GM18498 (cell line): ENCODE results near the gene CACNA1I.

Experiments
- ATAC-seq: cut with Tn5 transposase; IDR thresholded peaks from one replicate; pipeline ENCODE4 v1.9.1; 2021; ENCODE audit warnings: mild to moderate bottlenecking, moderate library complexity; ENCODE audit not compliant: unreplicated experiment

Gene CACNA1I

DNA sequence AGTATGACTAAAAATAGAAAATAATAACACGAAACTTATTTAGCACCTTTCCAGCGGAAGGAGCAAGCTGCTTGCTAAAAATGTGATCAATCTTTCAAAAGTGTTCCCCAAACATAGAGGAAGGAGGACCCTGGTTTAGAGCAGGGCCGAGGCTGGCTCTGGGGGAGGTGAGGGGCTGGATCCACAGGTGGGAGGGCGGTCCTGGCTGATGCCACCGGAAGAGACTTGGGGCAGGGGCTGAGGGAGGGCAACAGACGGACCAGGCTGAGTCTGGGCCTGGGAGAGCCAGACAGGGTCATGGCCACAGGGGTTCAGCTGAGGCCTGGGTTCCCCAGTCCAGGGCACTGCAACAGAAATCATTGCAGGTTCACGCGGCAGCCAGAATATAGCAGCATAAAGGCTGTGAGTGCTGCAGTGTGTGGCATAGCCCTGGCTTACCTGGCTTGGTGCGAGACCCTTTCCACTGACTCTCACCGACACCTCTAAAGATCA lies 143.3 kb downstream of the CACNA1I start:
- no peak for ATAC-seq

DNA sequence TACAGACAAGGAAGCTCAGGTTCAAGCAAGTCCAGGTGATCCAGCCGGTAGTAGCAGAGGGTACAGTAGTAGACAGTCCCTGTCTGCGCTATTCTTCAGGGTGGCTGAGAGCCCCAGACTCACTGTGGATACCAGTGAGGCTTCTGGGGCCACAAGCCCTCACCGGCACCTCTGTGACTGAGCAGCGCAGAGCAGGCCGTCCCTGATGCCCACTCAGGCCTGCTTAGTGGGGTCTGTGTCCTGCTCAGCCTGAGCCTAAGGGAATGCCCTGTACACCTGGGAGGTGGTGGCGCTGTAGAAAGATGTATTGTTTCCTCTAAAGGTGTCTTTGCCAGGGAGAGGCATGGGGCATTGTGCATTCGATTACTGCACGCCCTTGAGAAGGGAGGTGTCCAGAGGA lies 143.8 kb downstream of the CACNA1I start:
- no peak for ATAC-seq

DNA sequence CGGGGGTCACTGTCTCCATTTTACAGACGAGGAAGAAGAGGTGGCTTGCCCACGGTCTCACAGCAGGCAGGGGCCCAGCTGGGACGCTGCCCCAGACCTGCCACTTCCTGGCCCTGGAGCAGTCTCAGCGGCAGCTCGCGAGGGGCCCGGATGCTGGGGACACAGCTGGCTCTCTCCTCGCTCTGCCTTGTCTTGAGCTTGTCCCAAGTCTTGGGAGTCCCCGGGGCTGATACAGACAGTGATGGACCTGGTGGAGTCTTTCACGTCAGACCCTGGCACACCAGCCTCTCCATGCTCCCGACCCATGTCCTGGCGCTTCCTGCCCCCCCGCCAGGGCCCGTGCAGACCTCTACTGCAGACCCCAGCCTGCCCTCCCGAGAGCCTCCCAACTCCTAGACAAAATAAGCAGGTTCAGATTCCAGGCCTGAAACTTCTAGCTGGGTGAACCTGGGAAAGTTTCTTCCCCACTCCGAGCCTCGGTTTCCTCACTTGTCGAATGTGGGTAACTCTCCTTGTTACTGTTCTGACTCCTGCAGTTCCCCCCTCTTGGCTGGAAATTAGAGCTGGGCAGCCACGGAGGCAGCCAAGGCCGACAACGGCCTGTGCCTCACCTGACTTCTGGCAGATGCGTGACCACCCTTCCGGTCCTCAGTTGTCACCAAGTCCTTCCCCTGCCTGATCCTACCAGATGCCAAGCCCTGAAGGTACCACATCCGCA lies 145.4 kb downstream of the CACNA1I start:
- no peak for ATAC-seq

DNA sequence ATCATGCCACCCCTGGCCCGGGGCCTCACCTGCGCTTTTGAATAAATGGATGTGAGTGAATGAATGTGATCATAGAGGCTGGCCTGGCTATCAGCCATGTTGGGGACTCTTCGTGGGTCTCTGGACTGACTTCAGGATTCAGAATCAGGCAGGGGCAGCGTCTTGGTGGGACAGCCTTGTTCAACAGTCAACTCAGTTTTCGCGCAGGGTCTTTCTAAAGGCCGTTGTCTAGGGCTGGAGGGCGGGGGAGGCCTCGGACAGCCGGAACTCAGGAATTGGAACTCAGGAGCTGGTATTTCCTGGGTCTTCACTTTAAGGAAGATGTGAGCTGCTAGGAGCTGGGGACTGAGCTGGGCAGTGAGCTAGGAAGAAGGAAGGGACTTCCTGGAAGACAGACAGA lies 146.0 kb downstream of the CACNA1I start:
- ATAC-seq, result no peak

DNA sequence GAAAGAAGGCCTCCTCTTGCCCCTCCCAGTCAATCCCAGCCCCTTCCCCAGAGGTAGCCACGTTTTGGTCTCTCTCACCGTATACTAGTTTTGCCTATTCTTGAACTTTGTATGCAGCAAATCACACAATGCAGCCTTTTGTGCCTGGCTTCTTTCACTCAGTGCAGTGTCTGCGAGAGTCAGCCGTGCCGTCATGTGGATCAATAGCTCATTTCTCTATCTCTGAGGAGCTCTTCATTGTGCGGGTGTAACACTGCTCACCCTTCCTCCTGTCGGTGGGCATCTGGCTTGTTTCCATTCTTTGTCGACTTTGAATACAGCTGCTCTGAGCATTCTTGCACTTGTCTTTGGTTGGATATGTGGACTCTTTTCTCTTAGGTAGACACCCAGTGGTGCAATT lies 146.5 kb downstream of the CACNA1I start:
- ATAC-seq, result no peak

DNA sequence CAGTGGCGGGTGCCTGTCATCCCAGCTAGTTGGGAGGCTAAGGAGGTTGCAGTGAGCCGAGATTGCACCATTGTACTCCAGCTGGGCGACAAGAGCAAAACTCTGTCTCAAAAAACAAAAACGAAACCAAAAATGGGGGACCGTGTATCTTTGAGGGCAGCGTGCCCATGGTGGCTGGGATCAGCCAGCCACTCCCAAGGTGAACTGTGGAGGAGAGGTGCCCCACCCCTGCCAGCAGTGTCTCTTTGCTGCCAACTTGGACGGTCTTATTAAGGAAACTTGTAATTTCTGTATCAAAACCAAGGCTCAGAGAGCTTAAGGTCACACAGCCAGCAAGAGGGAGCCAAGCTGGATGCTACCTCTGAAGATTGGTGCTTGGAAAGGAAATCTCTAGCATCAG lies 147.7 kb downstream of the CACNA1I start:
- no peak for ATAC-seq

DNA sequence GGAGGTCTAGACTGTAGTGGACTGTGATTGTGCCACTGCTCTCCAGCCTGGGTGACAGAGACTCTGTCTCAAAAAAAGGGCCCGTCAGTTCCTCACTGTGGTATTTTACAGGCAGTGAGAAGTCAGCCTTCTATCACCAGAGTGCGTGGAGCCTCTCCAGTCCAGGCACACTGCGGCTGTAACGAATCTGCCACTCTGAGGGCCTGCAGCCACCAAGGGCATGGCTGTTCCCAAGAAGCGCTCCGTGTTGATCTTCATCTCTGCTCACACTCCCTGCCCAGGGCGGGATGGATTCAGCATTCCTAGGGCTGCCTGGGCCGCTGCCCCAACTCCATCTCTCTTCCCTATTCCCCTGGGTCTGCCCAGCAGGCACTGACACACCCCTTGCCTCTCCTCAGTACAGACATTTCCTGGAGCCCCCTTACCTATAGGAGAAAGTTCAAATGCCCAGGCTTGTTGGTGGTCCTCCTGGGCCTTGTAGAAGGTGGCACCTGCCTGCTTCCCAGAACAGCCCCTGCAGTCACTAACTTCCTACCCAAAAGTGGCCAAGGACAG lies 148.4 kb downstream of the CACNA1I start:
- ATAC-seq, result no peak

DNA sequence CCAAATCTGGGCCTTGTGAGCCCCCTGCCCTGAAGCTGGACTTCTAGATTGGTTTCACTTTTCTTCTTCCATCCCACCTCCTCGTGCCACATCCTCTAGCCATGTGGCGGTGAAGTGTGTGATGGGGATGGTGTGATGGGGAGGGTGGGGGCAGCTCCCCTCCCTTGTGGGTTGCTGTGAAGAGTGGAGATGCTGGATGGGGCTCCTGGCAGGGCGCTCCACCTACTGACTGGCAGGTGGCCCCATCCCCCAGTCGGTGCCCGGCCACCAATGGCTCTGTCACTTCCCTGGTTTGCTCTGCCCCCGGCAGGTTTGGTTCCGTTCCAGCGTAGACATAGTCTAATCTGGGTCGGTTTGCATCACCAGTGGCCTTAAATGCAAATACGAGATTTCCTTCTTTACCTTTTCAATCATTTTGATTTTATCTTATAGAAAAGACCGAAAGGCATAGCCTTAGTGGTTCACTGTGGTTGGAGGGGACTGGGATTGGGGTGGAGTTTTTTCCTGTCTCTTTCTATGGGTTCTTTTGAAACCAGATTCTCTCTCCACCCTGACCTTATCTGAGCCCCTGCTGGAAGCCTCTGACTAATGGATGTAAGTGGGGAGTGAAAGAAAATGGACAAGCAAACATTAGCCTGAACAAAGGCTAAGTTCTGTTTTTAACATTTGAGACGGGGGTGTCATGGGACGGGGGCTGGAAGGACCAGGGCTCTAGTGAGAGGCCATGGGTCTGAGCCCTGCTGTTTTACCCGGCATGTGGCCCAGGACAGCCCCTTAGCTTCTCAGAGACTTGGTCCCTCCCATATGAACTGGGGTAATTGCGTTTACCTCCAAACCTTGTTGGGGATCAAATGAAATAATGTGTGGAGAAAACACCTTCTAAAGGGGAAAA lies 149.3 kb downstream of the CACNA1I start:
- ATAC-seq, result no peak

DNA sequence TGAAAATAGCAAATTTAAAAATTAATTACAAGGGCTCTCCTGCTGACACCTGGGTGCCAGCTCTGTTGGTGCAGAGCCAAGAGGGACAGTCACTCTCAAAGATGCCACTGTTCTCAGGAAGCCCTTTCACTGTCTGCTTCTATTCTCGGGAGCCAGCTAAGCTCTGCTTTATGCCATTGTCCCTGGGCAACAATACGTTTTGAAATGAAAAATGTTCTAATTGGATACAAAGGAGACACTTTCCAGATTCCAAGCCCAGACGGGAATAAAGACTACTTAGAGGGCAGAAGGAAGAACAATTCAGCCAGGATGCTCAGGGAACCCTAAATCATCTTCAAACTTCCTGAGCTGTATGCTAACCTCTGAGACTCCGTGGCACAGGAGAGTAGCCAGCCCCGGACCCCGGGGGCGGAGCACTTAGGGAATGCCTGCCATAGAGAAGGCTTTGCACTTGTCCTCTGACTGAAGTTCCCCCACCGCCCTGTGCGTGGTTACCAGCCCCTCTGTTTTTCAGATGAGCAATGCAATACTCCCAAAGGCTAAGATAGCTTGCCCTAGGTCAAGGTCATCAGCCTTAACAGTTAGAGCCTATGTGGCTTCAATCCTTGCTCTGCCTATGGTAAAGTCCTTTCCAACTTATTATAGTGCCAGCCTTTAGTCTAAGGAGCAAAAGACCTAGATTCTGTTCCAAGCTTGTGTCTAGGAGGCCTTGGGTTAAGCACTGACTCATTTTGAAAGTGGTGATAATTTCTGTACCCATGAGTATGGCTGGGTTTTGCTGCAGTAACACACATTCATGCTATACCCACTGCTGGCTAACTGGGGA lies 150.9 kb downstream of the CACNA1I start:
- ATAC-seq, result no peak

DNA sequence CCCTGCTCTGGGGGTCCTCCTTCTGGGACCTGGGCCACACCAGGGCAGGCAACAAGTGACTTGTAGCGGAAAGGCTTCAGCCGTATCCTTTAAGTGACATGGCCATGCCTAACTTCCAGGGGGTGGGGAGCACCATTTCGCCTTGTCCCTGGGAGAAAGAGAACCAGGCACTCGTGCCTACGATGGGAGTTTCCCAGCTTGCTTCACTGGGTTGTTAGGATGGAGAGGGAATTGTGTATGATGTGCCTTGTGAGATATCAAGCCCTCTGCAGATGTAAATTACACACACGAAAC lies 151.4 kb downstream of the CACNA1I start:
- no peak for ATAC-seq

DNA sequence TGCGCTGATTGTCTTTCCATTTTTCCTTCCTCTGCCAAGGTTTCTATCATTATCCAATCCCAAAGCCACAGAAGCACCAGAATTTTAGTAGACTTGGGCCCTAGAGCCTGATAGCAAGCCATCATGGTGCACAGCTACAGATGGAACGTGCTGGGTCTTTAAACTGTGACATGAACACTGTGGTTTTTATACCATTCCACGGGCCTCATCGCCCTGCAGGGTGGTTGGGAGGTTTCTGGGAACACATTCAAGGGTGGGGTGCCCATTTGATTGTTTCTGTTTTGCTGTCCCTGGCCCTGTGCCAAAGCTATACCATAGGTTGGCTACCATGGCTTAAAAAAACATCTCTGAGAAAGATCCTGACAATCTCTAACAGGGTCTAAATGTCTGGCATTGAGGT lies 151.9 kb downstream of the CACNA1I start:
- no peak for ATAC-seq

DNA sequence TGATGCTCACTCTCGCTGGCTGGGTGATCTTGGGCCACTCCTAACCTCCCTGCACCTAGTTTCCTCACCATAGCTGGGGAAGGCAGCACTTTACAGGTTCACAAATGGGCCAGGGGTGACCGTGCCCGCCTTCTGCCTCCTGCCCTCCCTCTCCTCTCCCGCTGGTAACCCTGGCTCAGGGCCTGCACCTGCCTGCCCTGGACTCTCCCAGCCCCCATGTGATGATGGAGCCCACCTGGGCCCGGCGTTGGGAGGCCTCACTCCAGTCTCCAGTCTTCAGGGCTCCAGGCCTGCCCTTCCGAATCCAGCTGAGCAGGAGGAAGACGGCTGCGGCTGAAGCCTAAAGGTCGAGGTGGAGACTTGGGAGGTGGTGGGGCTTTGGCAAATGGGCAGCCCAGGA lies 152.9 kb downstream of the CACNA1I start:
- no peak for ATAC-seq

DNA sequence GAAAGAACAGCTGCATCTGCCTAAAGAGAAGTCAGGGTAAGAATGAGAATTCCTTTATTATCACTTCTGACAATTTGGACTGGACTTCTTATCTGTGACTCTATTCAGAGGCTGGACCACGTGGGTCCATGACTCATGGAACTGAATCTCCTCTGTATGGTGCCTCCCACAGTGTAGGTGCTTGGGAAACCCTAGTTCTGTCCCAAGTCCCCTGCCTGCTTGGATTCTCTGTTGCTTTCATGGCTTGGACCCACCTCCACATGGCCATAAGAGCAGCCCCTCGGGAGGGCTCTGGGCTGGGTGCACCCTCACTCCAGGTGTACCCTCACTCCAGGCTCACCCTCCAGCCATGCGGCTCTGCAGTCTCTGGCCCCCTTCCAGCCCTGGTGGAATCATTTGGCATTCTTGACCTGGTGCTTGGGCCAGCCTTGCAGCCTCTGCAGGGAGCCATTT lies 153.4 kb downstream of the CACNA1I start:
- no peak for ATAC-seq

DNA sequence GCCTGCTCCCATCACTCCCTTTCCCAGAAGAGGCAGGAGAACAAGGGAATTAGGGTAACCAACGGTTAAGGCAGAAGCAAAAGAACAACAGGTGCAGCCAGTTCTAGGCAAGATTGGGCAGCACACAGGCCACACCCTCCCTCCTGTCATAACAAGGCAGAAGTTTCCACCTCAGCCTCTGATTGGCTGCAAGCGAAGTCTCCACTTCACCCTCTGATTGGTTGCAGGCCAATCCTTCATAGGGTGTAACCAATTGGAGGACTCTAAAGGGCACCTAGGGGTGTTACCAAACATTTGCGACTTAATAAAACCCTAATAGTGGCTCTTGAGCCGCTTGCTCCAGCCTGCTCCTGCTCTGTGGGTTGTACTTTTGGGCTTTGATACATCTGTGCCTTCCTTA lies 153.8 kb downstream of the CACNA1I start:
- ATAC-seq, result no peak

DNA sequence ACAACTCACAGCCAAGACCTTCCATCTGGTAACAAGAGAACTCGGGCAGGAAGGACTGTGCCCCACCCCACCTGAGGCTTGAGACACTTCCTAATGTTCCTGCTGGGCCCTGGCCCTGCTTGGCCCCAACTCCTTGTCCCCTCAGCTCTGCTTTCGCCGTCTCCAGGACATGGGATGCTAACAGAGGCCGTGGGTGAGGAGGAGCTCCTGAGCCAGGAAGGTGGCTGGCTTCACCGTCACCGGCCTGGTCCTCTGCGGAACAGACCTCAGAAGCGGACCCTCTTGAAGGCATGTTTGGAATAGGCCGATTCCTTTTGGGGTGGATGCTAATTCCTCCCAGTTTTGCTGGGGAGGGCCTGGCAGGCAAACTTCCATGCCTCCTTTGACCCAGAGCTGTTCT lies 154.3 kb downstream of the CACNA1I start:
- no peak for ATAC-seq

DNA sequence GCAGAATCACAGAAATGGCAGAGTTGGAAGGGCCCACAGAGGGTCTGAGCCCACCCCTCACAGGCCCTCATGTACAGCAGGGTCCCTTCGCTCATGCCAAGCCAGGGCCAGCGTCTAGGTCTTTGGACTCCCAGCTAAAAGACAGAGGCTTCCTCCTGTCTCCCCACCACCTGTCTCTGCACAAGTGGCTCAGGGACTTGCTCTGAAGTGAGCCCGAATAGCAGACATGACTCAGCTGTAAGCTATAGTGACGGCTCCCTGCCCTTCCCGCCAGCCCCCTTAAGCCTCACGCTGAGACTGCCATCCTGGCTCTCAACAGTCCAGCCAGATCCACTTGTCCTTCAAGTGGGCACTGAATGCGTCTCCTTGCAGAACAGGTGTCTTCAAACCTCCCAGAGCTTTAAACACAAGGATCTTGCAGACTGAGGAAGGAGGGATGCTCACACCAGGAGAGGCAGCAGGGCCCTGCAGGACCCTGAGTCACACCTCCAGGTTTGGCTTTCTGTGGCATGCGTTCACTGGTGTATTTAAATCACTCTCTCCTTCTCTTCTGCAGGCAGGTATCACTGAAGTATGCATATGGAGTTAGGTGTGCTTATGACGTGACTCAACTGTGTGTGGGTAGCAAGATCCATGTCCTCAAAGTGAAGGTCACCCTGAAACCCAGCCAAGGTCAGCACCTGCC lies 154.9 kb downstream of the CACNA1I start:
- no peak for ATAC-seq

DNA sequence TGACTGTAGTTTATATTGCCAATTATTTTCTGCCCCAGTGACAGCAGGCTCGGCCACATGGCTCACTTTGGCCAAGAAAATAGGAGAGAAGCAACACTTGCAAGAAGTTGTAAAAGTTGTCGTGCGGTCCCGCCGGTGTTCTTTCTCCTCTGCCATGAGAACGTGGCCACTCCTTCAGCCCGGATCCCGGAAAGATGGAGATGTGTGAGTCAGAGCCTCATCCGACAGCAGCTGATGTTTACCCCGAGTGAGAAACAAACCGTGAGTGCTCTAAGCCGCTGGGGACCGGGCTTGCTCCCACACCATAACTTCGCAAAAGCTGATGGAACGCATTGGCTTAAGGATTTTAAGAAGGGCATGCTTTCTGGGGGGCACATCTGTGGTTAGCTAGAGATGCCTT lies 157.0 kb downstream of the CACNA1I start:
- no peak for ATAC-seq

DNA sequence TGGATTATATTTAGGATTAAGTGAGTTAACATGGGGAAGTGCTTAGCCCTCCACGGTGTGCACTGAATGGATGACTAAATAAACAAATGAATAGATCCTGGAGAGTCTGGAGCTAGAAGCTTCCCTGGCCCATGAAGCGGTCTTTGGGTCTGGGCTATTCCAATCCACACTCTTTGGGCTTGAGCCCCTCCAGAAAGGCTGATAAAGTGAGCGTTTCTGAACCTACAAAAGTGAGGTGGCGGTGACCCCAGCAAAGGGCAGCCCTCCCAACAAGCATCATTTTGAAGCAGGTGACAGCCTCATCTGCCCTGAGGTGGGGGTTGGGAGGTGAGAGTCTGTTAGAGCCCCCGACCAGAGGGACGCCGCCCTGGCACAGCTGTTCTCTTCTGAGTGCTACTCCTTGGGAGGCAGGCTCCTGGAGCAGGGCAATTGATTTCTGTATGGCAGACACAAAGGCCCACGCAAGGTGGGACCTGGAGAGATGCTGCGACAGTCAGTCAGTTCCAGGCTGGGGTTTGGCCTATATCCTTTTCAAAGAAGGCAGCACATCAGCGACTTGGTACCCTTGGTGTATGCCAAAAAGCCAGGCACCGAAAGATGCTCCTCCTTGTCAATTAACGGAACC lies 157.8 kb downstream of the CACNA1I start:
- no peak for ATAC-seq

DNA sequence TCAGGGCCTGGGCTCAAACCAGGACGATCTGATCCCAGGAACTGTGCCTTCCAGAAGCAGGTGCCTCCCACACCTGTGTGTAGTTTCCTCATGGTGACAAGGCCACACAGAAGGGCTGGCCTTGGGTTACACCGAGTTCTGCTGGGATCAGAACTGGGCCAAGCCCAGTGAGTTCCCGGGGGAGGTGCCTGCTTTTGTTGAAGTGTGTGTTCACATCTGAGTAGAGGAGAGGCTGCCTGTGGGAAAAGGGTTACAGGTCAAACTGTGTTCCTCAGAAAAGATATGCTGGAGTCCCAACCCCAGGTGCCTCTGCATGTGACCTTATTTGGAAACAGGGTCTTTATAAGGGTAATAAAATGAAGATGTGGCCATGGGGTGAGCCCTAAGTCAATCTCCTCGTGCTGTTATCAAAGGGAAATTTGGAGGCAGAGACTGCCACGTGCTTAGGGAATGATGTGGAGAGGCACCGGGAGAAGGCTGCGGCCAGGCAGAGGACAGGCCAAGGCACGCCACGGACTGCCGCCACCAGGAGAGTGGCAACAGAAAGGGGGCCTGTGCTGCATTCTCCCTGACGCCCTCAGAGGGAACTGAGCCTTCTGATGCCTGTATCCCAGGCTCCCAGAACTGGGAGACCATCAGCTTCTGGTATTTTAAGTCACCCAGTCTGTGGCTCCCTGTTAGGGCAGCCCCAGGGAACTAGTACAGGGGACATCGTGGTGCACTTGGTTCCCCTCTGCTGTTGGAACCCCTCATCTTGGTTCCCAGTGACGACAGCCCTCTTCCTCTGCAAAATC lies 158.8 kb downstream of the CACNA1I start:
- ATAC-seq, result no peak
